Endothelial cell of umbilical vein (primary cell): ENCODE data around the gene LRIT2. TPM values are rescaled to one million over a fixed set of nuclear protein-coding genes. Genes with fewer than 3 reads are reported as not detected.

Source experiments
- BruUV-seq: library from RNA; stranded (reverse); fragments of 400-500 nt; replicated peaks from 2 replicates; lab custom pipeline; 2021; lab: Mats Ljungman, UMichigan
- CTCF ChIA-PET: fragments of 300-600, 350-600 bp; sonication (Branson Sonifier 250); formaldehyde crosslinking; loops from one replicate; lab custom pipeline; 2021; ENCODE audit warnings: antibody characterized with exemption, inconsistent platforms; lab: Charles Lee
- POLR2A ChIA-PET: fragments of 300-600, 350-600 bp; sonication (Branson Sonifier 250); formaldehyde crosslinking; loops from one replicate; lab custom pipeline; 2021; ENCODE audit warnings: antibody characterized with exemption, inconsistent platforms; lab: Charles Lee
- DNase-seq: peaks from one replicate; pipeline ENCODE4 v3.0.0-alpha.2; 2011; ENCODE audit warnings: low read depth, low spot score
- FAIRE-seq: peaks from 2 replicates; lab custom pipeline; 2011; peaks lifted over from hg19 to GRCh38; lab: Jason Lieb, UNC
- H2AFZ ChIP-seq: 2 replicates; pipeline ENCODE4 v1.6.0; 2012; ENCODE audit warnings: low read depth, low read length, control low read depth, inconsistent platforms
- H3K27ac ChIP-seq: 2 replicates; pipeline ENCODE4 v1.5.1; 2011; ENCODE audit warnings: low read depth, mild to moderate bottlenecking, control low read depth, low read length, moderate library complexity; ENCODE audit not compliant: insufficient read depth
- H3K27me3 ChIP-seq, 2 experiments: 2 replicates each; pipeline versions ENCODE4 v1.6.0 to v1.6.1; 2011; ENCODE audit warnings: low read length in 2 of 2, mixed read lengths in 1 of 2; ENCODE audit not compliant: control insufficient read depth in 2 of 2, insufficient read depth in 2 of 2
- H3K36me3 ChIP-seq, 2 experiments: 2 replicates in 1 of 2; 3 replicates in 1 of 2; pipeline ENCODE4 v1.5.1; 2011; ENCODE audit warnings: low read length in 2 of 2, mild to moderate bottlenecking in 1 of 2, moderate library complexity in 1 of 2; ENCODE audit not compliant: control insufficient read depth in 2 of 2, insufficient read depth in 2 of 2; ENCODE audit errors: extremely low read depth in 1 of 2
- H3K4me1 ChIP-seq: 3 replicates; pipeline ENCODE4 v1.5.1; 2011; ENCODE audit warnings: mild to moderate bottlenecking, low read length; ENCODE audit not compliant: control insufficient read depth, insufficient read depth; ENCODE audit errors: extremely low read depth
- H3K4me2 ChIP-seq: 2 replicates; pipeline ENCODE4 v1.6.1; 2011; ENCODE audit warnings: low read length, control low read depth, mixed read lengths; ENCODE audit not compliant: insufficient read depth
- H3K4me3 ChIP-seq, 3 experiments: fragments of 200-600 bp in 1 of 3; sonication (generic), shearing (Covaris generic) in 1 of 3; replicated peaks in 1 of 3; 2 replicates each; pipeline ENCODE4 v1.5.1; 2011 to 2016; ENCODE audit warnings: control low read depth in 3 of 3, low read length in 3 of 3, mild to moderate bottlenecking in 2 of 3, inconsistent platforms in 1 of 3, low read depth in 1 of 3, moderate library complexity in 1 of 3; ENCODE audit not compliant: insufficient read depth in 1 of 3
- H3K79me2 ChIP-seq: 2 replicates; pipeline ENCODE4 v1.6.0; 2012; ENCODE audit warnings: low read length, inconsistent platforms; ENCODE audit not compliant: control insufficient read depth, insufficient read depth
- H3K9ac ChIP-seq: replicated peaks from 2 replicates; pipeline ENCODE3; 2011; ENCODE audit warnings: low read length, control low read depth; ENCODE audit not compliant: insufficient read depth; ENCODE audit errors: extremely low read depth
- H3K9me1 ChIP-seq: replicated peaks from 3 replicates; pipeline ENCODE4 v1.6.0; 2011; ENCODE audit warnings: mild to moderate bottlenecking, low read length; ENCODE audit not compliant: control insufficient read depth, insufficient read depth; ENCODE audit errors: extremely low read depth
- H3K9me3 ChIP-seq: replicated peaks from 2 replicates; pipeline ENCODE4 v1.5.1; 2012; ENCODE audit warnings: low read length, inconsistent platforms; ENCODE audit not compliant: control insufficient read depth, insufficient read depth
- H4K20me1 ChIP-seq: replicated peaks from 2 replicates; pipeline ENCODE3; 2011; ENCODE audit warnings: mild to moderate bottlenecking, low read length; ENCODE audit not compliant: control insufficient read depth, insufficient read depth; ENCODE audit errors: extremely low read depth
- CTCF ChIP-seq, 2 donors: IDR thresholded peaks; 1 replicate in 1 of 2; 2 replicates in 1 of 2; pipeline ENCODE4 v1.5.1; 2011; ENCODE audit warnings: low read length in 2 of 2, mild to moderate bottlenecking in 2 of 2, moderate library complexity in 2 of 2, control low read depth in 1 of 2, inconsistent platforms in 1 of 2, low read depth in 1 of 2; ENCODE audit not compliant: insufficient read depth in 1 of 2; ENCODE audit errors: extremely low read depth in 1 of 2
- EZH2 ChIP-seq: IDR thresholded peaks from 2 replicates; pipeline ENCODE4 v1.6.1; 2012; ENCODE audit warnings: borderline replicate concordance, low read depth, mild to moderate bottlenecking, moderate library complexity, low read length, inconsistent platforms; ENCODE audit not compliant: severe bottlenecking
- FOS ChIP-seq: IDR thresholded peaks from 2 replicates; pipeline ENCODE4 v1.6.1; 2011; ENCODE audit warnings: mild to moderate bottlenecking, low read length, moderate library complexity, borderline replicate concordance; ENCODE audit not compliant: insufficient read depth
- MAX ChIP-seq: IDR thresholded peaks from 2 replicates; pipeline ENCODE4 v1.6.1; 2011; ENCODE audit not compliant: insufficient read depth, insufficient read length
- POLR2A ChIP-seq: IDR thresholded peaks from 2 replicates; pipeline ENCODE4 v1.6.1; 2012; ENCODE audit warnings: low read depth, mild to moderate bottlenecking, control low read depth, low read length
- POLR2AphosphoS5 ChIP-seq: IDR thresholded peaks from 2 replicates; pipeline ENCODE4 v1.6.1; 2012; ENCODE audit warnings: low read depth, mild to moderate bottlenecking, control low read depth, low read length, moderate library complexity; ENCODE audit not compliant: insufficient read depth
- dilution Hi-C: fragments of 300-500 bp; cut with MboI; formaldehyde crosslinking; loops from one replicate; pipeline ENCODE4 v1.15.0; 2019; ENCODE audit warnings: low sequenced_read_pairs; ENCODE audit not compliant: extremely low pct_ligation_motif_present
- intact Hi-C: fragments of 100-400 bp; cut with micrococcal nuclease; formaldehyde crosslinking; loops from one replicate; pipeline ENCODE4 v1.10.0; 2022
- polyA plus RNA-seq, 4 experiments: library from polyadenylated mRNA; depleted of rRNA in 3 of 4; stranded (reverse) in 3 of 4; unstranded in 1 of 4; fragments of >200 nt; gene quantifications; 2 replicates each; pipeline versions ENCODE4 v1.2.1 to v1.2.3, GENCODE V29; 2011 to 2012; ENCODE audit warnings: missing spikeins in 1 of 4
- total RNA-seq: library from RNA; stranded (reverse); gene quantifications from 2 replicates; pipeline ENCODE4 v1.2.3, GENCODE V29; 2021

The LRIT2 gene
- total and polyA plus RNA-seq, 2 donors (not counting 3 experiments of a cell fraction or from before 2014, with no cell fraction given): not detected

- Histone ChIP-seq H3K4me2 (no peak overlapping the region), H3K9me3 (no peaks in the 10 kb centered on the region), H3K79me2 (no peaks in the 10 kb centered on the region), H3K27ac (no peak overlapping the region), H3K36me3 (no peaks in the 10 kb centered on the region), H3K27me3 (peaks cover 15 to 28% of the 10 kb centered on the region in 2 experiments), H2AFZ (no peak overlapping the region), H3K9ac (no peak overlapping the region), H3K4me3 (no peak overlapping the region), H4K20me1 (no peaks in the 10 kb centered on the region), H3K9me1 (no peaks in the 10 kb centered on the region), H3K4me1 (no peaks in the 10 kb centered on the region)
- TF ChIP-seq POLR2AphosphoS5 (no peak), POLR2A (no peak), MAX (no peak), EZH2 (no peak), CTCF (IDR thresholded peaks at IDR 0.05; ENCODE audit: extremely low read depth in 1 of 2, insufficient read depth in 1 of 2, low read depth in 1 of 2, low read length in 2 of 2) (no peak), FOS (no peak)
- DNase-seq: no peak
- no peak for FAIRE-seq
- intact Hi-C loops (no loop called here), dilution Hi-C loops (no loop called here)
- BruUV-seq: no TSS peak
- CTCF ChIA-PET: interaction anchor here (11.1 kb wide), 1 partner anchor 266 kb away, joined by 510 read pairs; no protein-coding TSS in a partner anchor
- POLR2A ChIA-PET: no interaction called here
These were observed 45.4 kb upstream of the LRIT2 start for GRCh38 chr10:84270708-84271107.
